ENCODE data around the gene MINDY2.

The MINDY2 gene

GRCh38 chr15:58742819-58743502 is 28.1 kb upstream of the MINDY2 start:
- no peaks in the 10 kb centered on the region for H3K36me3 ChIP-seq (ENCODE audit: insufficient read depth, low read length)
- peaks cover 50% of the 10 kb centered on the region for H4K20me1 ChIP-seq (ENCODE audit: insufficient read depth, low read length)
- TF ChIP-seq CTCF (IDR thresholded peaks at IDR 0.05; ENCODE audit: borderline replicate concordance, extremely low read depth, low read length, poor library complexity, severe bottlenecking) (no peak), EZH2 (IDR thresholded peaks at IDR 0.05; ENCODE audit: borderline replicate concordance, low read depth, low read length, severe bottlenecking) (no peak)
- no peak for DNase-seq
- H3K4me3 ChIP-seq (ENCODE audit: low read depth in 1 of 2, low read length in 2 of 2) = no peak overlapping the region
- H3K9ac ChIP-seq (ENCODE audit: low read depth, low read length) = no peak overlapping the region
- no peaks in the 10 kb centered on the region for H3K27me3 ChIP-seq (ENCODE audit: insufficient read depth, low read length, poor library complexity)
- no peak overlapping the region for H2AFZ ChIP-seq (ENCODE audit: low read depth, low read length)
- ATAC-seq (ENCODE audit: insufficient read depth, low read depth) = no peak
- H3K4me1 ChIP-seq (ENCODE audit: insufficient read depth, low read length) = peaks cover 34% of the 10 kb centered on the region
- H3K79me2 ChIP-seq (ENCODE audit: insufficient read depth, low read length) = peaks cover 97% of the 10 kb centered on the region
- no peak overlapping the region for H3K27ac ChIP-seq (ENCODE audit: low read length)
- no peak overlapping the region for H3K4me2 ChIP-seq (ENCODE audit: insufficient read depth, low read length)
- H3K9me3 ChIP-seq (ENCODE audit: insufficient read depth, low read length, severe bottlenecking) = no peaks in the 10 kb centered on the region

DNA sequence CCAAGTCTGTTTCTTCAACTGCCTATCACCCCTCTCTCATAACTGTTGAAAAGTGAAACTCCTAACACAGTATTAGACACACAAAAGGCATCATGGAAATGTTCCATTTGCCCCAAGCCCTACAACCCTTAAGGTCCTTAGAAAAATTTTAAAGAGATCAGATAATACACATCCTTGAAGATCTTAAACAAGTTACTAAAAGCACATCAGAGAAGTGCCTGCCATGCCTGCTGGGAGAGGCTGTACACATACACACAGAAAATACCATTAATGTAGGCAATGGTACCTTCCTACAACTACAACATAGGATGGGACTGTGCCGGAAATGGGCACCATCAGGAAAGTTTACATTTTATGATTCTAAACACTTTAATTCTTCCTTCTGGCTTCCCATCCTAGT is 24.9 kb upstream of the MINDY2 start:
- Histone ChIP-seq H3K9ac (ENCODE audit: low read depth, low read length) (no peak overlapping the region), H2AFZ (ENCODE audit: low read depth, low read length) (no peak overlapping the region), H3K27me3 (ENCODE audit: insufficient read depth, low read length, poor library complexity) (no peaks in the 10 kb centered on the region), H3K4me2 (ENCODE audit: insufficient read depth, low read length) (peak overlapping the region; percentile 96), H4K20me1 (ENCODE audit: insufficient read depth, low read length) (peaks cover 44% of the 10 kb centered on the region), H3K4me1 (ENCODE audit: insufficient read depth, low read length) (peaks cover 43% of the 10 kb centered on the region), H3K9me3 (ENCODE audit: insufficient read depth, low read length, severe bottlenecking) (no peaks in the 10 kb centered on the region), H3K79me2 (ENCODE audit: insufficient read depth, low read length) (peaks cover 84% of the 10 kb centered on the region), H3K36me3 (ENCODE audit: insufficient read depth, low read length) (no peaks in the 10 kb centered on the region; the same call in 1 of the 2 replicates), H3K4me3 (ENCODE audit: low read depth in 1 of 2, low read length in 2 of 2) (no peak overlapping the region; a peak in 1 of 4 replicates), H3K27ac (ENCODE audit: low read length) (peak overlapping the region; percentile 21)
- DNase-seq (no peak), ATAC-seq (ENCODE audit: insufficient read depth, low read depth) (no peak)
- TF ChIP-seq EZH2 (IDR thresholded peaks at IDR 0.05; ENCODE audit: borderline replicate concordance, low read depth, low read length, severe bottlenecking) (no peak), CTCF (IDR thresholded peaks at IDR 0.05; ENCODE audit: borderline replicate concordance, extremely low read depth, low read length, poor library complexity, severe bottlenecking) (no peak)

GRCh38 chr15:58748040-58748851 is 22.9 kb upstream of the MINDY2 start:
- peak; percentile 18 for ATAC-seq (ENCODE audit: insufficient read depth, low read depth)

More at GRCh38 chr15:58748040-58748851, 22.9 kb upstream of the MINDY2 start:
- H3K9me3 ChIP-seq (ENCODE audit: insufficient read depth, low read length, severe bottlenecking) = no peaks in the 10 kb centered on the region
- H3K27me3 ChIP-seq (ENCODE audit: insufficient read depth, low read length, poor library complexity) = no peaks in the 10 kb centered on the region
- H3K79me2 ChIP-seq (ENCODE audit: insufficient read depth, low read length) = peaks cover 63% of the 10 kb centered on the region
- H3K36me3 ChIP-seq (ENCODE audit: insufficient read depth, low read length) = no peaks in the 10 kb centered on the region; the same call in 1 of the 2 replicates
- peak overlapping the region; percentile 96 for H3K4me2 ChIP-seq (ENCODE audit: insufficient read depth, low read length)
- peak overlapping the region; percentile 96 for H3K27ac ChIP-seq (ENCODE audit: low read length)
- H3K9ac ChIP-seq (ENCODE audit: low read depth, low read length) = peak overlapping the region; percentile 94
- peak overlapping the region; percentile 66 to 99 for H3K4me3 ChIP-seq (ENCODE audit: low read depth in 1 of 2, low read length in 2 of 2)
- peaks cover 26% of the 10 kb centered on the region; the same call in 1 of the 2 replicates for H4K20me1 ChIP-seq (ENCODE audit: insufficient read depth, low read length)
- peaks cover 43% of the 10 kb centered on the region for H3K4me1 ChIP-seq (ENCODE audit: insufficient read depth, low read length)
- H2AFZ ChIP-seq (ENCODE audit: low read depth, low read length) = peak overlapping the region; percentile 96; the same call in 1 of the 2 replicates
- no peak for TF ChIP-seq CTCF (IDR thresholded peaks at IDR 0.05; ENCODE audit: borderline replicate concordance, extremely low read depth, low read length, poor library complexity, severe bottlenecking)
- no peak for TF ChIP-seq EZH2 (IDR thresholded peaks at IDR 0.05; ENCODE audit: borderline replicate concordance, low read depth, low read length, severe bottlenecking)
- peak; percentile 70 for DNase-seq
